ENCODE measurements around the gene KCNT1. TPM values are rescaled to one million over a fixed set of nuclear protein-coding genes. Genes with fewer than 3 reads are reported as not detected.

The KCNT1 gene
- total RNA-seq, 2 experiments from 2014 or later = 0.11 to 0.22 TPM

DNA sequence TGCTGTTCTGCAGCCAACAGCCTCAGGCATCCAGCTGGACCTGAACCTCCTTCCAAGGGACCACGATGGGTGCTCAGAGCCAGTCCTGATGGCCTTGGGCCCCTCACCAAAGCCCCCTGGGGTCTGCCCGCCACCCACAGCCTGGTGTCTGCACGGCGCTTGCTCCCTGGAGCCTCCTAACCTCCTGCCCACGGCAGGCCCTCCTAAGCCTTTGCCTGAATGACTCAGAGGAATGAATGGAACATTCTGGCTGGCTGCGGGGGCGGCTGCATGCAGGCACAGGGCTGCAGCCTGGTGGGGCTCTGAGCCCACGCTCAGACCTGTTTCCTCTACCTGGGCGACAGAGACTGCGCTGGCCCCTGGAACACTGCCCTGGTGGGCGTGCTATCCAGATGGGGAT lies 9.6 kb upstream of the KCNT1 start:
- ChIA-PET CTCF (no interaction called here), POLR2A (no interaction called here)
- intact Hi-C loops (cut with DNase I, micrococcal nuclease) = no loop called here
- H3K27ac ChIP-seq (ENCODE audit: low read depth in 1 of 2, low read length in 2 of 2) = no peak overlapping the region
- no peaks in the 10 kb centered on the region for H3K27me3 ChIP-seq (ENCODE audit: control insufficient read depth in 1 of 2, insufficient read depth in 2 of 2, low read length in 2 of 2)
- Mint-ChIP-seq H3K9me3 (no peaks in the 10 kb centered on the region), H3K27me3 (peaks cover 3% of the 10 kb centered on the region), H3K4me3 (no peak overlapping the region), H3K27ac (no peak overlapping the region), H3K36me3 (ENCODE audit: low read depth) (no peaks in the 10 kb centered on the region), H3K4me1 (ENCODE audit: low read depth) (no peaks in the 10 kb centered on the region)
- no peaks in the 10 kb centered on the region for H3K36me3 ChIP-seq (ENCODE audit: insufficient read depth, low read length)
- TF ChIP-seq, protein P1, sequence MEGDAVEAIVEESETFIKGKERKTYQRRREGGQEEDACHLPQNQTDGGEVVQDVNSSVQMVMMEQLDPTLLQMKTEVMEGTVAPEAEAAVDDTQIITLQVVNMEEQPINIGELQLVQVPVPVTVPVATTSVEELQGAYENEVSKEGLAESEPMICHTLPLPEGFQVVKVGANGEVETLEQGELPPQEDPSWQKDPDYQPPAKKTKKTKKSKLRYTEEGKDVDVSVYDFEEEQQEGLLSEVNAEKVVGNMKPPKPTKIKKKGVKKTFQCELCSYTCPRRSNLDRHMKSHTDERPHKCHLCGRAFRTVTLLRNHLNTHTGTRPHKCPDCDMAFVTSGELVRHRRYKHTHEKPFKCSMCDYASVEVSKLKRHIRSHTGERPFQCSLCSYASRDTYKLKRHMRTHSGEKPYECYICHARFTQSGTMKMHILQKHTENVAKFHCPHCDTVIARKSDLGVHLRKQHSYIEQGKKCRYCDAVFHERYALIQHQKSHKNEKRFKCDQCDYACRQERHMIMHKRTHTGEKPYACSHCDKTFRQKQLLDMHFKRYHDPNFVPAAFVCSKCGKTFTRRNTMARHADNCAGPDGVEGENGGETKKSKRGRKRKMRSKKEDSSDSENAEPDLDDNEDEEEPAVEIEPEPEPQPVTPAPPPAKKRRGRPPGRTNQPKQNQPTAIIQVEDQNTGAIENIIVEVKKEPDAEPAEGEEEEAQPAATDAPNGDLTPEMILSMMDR (IDR thresholded peaks at IDR 0.05) = no peak
- H3K9me3 ChIP-seq (ENCODE audit: control insufficient read depth in 1 of 2, insufficient read depth in 1 of 2, low read length in 2 of 2) = peaks cover 0 to 6% of the 10 kb centered on the region in 2 experiments
- no peak for DNase-seq
- H3K4me1 ChIP-seq (ENCODE audit: insufficient read depth, low read length) = no peaks in the 10 kb centered on the region
- ATAC-seq (ENCODE audit: poor library complexity) = no peak
- no peak overlapping the region for H3K4me3 ChIP-seq (ENCODE audit: low read length)

DNA sequence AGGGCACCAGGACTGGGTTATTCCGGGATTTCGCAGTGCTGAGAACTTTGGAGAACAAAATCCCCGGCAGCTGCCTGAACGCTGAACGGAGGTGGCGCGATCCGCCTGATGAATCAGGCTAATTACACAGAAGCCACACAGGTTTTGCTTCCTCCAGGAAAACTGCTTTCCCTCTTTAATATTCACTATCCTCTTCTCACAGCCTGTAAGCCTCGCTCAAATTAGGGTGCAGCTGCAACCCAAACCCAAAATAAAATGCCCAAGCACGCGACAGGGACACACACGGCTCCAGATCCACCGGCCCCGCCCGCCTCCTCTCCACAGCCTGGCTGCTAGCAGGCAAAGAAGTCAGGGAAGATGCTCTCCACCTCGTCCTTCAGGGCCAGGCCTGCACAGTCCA lies 8.7 kb upstream of the KCNT1 start:
- intact Hi-C loops (cut with DNase I, micrococcal nuclease) = no loop called here
- Mint-ChIP-seq H3K9me3 (no peaks in the 10 kb centered on the region), H3K36me3 (ENCODE audit: low read depth) (no peaks in the 10 kb centered on the region), H3K27ac (no peak overlapping the region), H3K4me3 (no peak overlapping the region), H3K4me1 (ENCODE audit: low read depth) (no peaks in the 10 kb centered on the region), H3K27me3 (peaks cover 3% of the 10 kb centered on the region)
- no peaks in the 10 kb centered on the region for H3K4me1 ChIP-seq (ENCODE audit: insufficient read depth, low read length)
- H3K4me3 ChIP-seq (ENCODE audit: low read length) = no peak overlapping the region
- H3K9me3 ChIP-seq (ENCODE audit: control insufficient read depth in 1 of 2, insufficient read depth in 1 of 2, low read length in 2 of 2) = peaks cover 0 to 6% of the 10 kb centered on the region in 2 experiments
- no peaks in the 10 kb centered on the region for H3K27me3 ChIP-seq (ENCODE audit: control insufficient read depth in 1 of 2, insufficient read depth in 2 of 2, low read length in 2 of 2)
- ChIA-PET POLR2A (no interaction called here), CTCF (no interaction called here)
- DNase-seq = no peak
- no peak for ATAC-seq (ENCODE audit: poor library complexity)
- TF ChIP-seq, protein P1 (IDR thresholded peaks at IDR 0.05) = no peak
- H3K27ac ChIP-seq (ENCODE audit: low read depth in 1 of 2, low read length in 2 of 2) = no peak overlapping the region
- H3K36me3 ChIP-seq (ENCODE audit: insufficient read depth, low read length) = no peaks in the 10 kb centered on the region

- Histone ChIP-seq H3K9me3 (ENCODE audit: control insufficient read depth in 1 of 2, insufficient read depth in 1 of 2, low read length in 2 of 2) (peaks cover 0 to 6% of the 10 kb centered on the region in 2 experiments), H3K4me1 (ENCODE audit: insufficient read depth, low read length) (no peaks in the 10 kb centered on the region), H3K27ac (ENCODE audit: low read depth in 1 of 2, low read length in 2 of 2) (no peak overlapping the region), H3K36me3 (ENCODE audit: insufficient read depth, low read length) (no peaks in the 10 kb centered on the region), H3K27me3 (ENCODE audit: control insufficient read depth in 1 of 2, insufficient read depth in 2 of 2, low read length in 2 of 2) (no peaks in the 10 kb centered on the region), H3K4me3 (ENCODE audit: low read length) (no peak overlapping the region)
- intact Hi-C loops (cut with DNase I, micrococcal nuclease) = no loop called here
- Mint-ChIP-seq H3K4me1 (ENCODE audit: low read depth) (no peaks in the 10 kb centered on the region), H3K4me3 (no peak overlapping the region), H3K9me3 (no peaks in the 10 kb centered on the region), H3K27me3 (peaks cover 3% of the 10 kb centered on the region), H3K27ac (no peak overlapping the region), H3K36me3 (ENCODE audit: low read depth) (no peaks in the 10 kb centered on the region)
- DNase-seq (no peak), ATAC-seq (ENCODE audit: poor library complexity) (no peak)
- POLR2A ChIA-PET = no interaction called here
- TF ChIP-seq, protein P1 (IDR thresholded peaks at IDR 0.05) = no peak
- CTCF ChIA-PET = no interaction called here
Observed at GRCh38 chr9:135693771-135694170, 8.2 kb upstream of the KCNT1 start.

All from CD4-positive, alpha-beta T cell (primary cell).